Measurements from ENCODE around the gene GALK2. TPM values are rescaled to one million over a fixed set of nuclear protein-coding genes. Genes with fewer than 3 reads are reported as not detected.

Gene GALK2
- 10 to 100 TPM; 14.7 to 37.1 (median 24.0) TPM for total RNA-seq

DNA sequence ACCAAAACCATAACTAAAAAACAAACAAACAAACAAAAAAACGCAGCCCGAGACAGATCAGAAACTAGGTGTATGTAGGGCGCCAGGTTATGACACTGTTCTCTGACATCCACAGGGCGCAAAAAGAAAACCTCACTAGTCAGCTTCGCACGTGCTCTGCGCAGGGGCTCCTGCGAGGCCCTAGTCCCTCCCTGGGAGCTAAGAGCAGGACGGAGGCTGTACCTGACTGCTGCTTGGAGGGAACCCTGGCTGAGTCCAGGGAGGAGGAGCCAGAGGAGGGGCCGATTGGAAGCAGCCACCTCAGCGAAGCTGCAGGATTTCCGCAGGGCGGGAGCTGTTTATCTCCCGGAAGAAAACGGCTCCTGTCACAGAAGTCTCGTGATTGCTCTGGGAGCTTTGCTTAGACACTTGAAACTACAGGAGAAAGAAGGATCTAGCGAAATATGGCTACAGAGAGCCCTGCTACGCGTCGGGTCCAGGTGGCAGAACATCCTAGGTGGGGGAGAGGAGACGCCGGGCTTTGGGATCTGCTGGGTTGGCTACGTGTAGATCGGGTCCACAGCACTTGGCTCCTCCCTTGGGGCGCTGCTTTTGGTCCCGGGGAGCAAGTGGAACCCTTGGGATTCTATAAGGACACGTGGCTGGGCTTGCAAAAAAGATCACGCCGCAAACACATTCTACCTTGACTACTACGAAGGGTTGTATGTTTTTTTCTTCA lies at the start of gene GALK2:
GALK2 (plus strand) TSS at position 368 of the 718 bp plus-strand sequence; CDS start at position 444, 76 bp downstream.
- TF ChIP-seq, protein P1, sequence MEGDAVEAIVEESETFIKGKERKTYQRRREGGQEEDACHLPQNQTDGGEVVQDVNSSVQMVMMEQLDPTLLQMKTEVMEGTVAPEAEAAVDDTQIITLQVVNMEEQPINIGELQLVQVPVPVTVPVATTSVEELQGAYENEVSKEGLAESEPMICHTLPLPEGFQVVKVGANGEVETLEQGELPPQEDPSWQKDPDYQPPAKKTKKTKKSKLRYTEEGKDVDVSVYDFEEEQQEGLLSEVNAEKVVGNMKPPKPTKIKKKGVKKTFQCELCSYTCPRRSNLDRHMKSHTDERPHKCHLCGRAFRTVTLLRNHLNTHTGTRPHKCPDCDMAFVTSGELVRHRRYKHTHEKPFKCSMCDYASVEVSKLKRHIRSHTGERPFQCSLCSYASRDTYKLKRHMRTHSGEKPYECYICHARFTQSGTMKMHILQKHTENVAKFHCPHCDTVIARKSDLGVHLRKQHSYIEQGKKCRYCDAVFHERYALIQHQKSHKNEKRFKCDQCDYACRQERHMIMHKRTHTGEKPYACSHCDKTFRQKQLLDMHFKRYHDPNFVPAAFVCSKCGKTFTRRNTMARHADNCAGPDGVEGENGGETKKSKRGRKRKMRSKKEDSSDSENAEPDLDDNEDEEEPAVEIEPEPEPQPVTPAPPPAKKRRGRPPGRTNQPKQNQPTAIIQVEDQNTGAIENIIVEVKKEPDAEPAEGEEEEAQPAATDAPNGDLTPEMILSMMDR (IDR thresholded peaks at IDR 0.05; ENCODE audit: low read depth), result no peak

DNA sequence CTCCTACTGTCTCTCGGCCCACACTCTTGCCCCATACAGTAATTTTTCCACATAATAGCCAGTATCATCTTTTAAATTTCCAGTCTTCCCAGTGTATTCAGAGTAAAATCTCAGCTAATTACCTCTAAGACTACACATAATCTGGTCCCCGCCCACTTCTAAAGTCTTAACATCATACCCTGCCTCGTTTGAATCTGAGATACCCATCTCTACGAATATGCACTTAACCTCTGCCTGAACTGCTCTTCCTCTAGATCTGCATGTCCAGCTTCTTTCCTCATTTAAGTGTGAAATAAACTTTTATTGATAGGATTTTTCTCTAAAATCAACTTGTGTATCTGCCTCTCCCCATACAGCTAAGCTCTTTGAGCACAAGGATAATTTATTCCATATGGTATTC lies 49.2 kb upstream of the GALK2 start:
- TF ChIP-seq, protein P1 (IDR thresholded peaks at IDR 0.05; ENCODE audit: low read depth), result no peak

DNA sequence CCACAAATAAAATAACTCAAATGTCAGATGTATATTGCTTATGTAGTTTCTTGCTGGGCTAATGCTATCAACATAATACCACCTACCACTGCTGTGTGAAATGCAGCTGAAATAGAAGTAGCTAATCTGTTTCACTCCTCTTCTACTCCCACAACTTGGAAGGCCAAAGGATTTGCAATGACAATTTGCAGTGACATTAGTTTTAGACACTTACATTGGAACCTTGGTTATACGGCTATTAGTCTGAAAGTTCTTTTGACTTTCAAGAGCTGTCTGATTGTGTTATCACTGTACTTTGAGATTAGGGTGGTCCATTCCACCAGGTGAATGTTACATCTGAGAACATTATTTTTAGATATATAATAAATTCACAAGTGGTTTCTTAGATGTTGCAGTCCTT lies 48.1 kb upstream of the GALK2 start:
- TF ChIP-seq, protein P1 (IDR thresholded peaks at IDR 0.05; ENCODE audit: low read depth), result no peak

DNA sequence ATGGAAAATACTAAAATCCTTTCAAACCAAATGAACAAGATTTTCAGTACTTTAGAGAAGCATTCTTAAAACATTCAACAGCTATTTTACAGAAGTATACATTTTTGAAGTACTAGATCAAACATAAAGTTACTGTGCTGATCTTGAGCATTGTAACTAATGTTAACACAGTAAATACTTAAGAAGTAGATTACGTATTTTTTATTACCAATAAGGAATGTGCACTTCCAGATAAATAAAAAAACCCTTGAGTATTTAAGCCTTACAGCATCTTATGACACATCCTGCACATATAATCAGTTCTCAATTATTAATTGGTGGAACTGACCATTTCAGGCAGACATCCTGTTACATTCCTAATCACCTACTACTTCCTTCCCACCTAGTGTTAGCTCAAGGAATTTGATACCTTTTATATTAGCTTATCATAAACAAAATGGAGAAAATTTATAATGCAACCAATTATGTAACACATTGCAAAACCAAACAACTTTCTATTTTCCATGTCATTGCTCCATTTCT lies 47.4 kb upstream of the GALK2 start:
- TF ChIP-seq, protein P1 (IDR thresholded peaks at IDR 0.05; ENCODE audit: low read depth), result no peak

DNA sequence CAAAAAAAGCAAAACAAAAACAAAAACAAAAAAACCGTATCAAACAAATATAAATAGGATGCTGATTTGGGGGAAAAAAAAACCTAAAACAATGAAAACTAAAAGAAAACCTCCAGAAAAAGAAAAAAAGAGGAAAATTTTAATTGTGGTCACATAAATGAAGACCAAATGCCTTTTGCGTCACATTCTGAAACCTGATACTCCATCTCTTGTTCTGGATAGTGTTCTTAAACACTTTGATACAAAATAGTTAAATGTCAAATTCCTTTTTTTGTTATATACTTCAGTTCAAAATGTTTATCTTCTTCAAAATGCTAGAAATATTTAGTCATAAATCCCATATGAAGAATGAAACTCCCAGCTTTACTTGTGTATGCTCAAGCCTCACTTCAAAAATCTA lies 45.7 kb upstream of the GALK2 start:
- TF ChIP-seq, protein P1 (IDR thresholded peaks at IDR 0.05; ENCODE audit: low read depth), result no peak

DNA sequence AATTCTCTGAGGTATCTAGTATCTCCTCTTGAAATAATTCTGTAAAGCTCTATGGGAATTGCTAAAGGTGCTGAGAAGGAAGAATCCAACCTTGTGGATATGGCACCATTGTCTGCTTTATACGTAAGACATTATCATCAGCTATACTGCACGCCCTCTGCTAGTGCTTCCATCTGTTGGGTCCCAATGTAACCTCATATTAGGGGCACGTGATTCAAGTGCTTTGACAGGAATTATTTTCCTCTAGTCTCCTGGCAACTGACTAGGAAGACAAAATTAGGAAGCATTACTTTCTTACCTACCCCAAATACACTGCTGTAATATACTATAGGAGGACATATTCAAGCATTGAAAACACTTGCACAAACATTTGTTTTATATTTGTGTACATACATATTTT lies 38.6 kb upstream of the GALK2 start:
- TF ChIP-seq, protein P1 (IDR thresholded peaks at IDR 0.05; ENCODE audit: low read depth), result no peak

DNA sequence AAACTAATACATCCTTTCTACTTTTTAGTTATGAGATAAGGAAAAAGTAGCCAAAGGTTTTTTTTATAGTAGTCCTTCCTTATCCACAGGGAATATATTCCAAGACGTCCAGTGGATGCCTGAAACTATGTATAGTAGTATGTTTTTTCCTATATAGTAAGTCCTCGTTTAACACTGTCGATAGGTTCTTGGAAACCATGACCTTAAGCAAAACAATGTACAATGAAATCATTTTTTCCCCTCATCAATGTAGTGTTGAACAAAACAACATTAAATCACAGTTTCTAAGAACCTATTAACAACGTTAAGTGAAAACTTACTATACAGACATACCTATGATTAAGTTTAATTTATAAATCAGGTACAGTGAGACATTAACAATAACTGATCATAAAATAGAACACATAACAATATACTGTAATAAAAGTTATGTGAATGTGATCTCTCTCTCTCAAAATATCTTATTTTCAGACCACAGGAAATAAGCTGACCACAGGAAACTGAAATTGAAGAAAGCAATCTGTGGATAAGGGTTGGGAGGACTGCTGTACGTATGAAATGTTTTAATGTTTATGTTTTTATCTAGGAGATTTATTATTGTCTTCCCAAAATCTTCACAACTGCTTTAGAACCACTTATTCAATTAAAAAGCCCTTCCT lies 35.2 kb upstream of the GALK2 start:
- TF ChIP-seq, protein P1 (IDR thresholded peaks at IDR 0.05; ENCODE audit: low read depth), result no peak

Measured in subcutaneous adipose tissue (tissue), 4 donors.